H9 (cell line): ENCODE results near the gene EHMT2. TPM values are rescaled to one million over a fixed set of nuclear protein-coding genes. Genes with fewer than 3 reads are reported as not detected.

Experiments
- DNase-seq: peaks from one replicate; pipeline ENCODE4 v3.0.0-alpha.2; 2017
- H2AFZ ChIP-seq: one replicate; pipeline ENCODE4 v1.6.1; 2013; ENCODE audit warnings: mild to moderate bottlenecking, low read length, control low read depth, moderate library complexity
- H2AK5ac ChIP-seq: 2 replicates; pipeline ENCODE4 v1.6.1; 2013; ENCODE audit warnings: low read length, control low read depth, mixed read lengths; ENCODE audit not compliant: insufficient read length
- H2BK120ac ChIP-seq: one replicate; pipeline ENCODE4 v1.6.1; 2013; ENCODE audit warnings: low read depth, mild to moderate bottlenecking, low read length, control low read depth, inconsistent platforms; ENCODE audit not compliant: poor library complexity, severe bottlenecking
- H2BK12ac ChIP-seq: 2 replicates; pipeline ENCODE4 v1.6.1; 2013; ENCODE audit warnings: low read length, control low read depth, mixed read lengths, low read depth; ENCODE audit not compliant: insufficient read length
- H2BK15ac ChIP-seq: 2 replicates; pipeline ENCODE4 v1.6.1; 2013; ENCODE audit warnings: low read depth, low read length, control low read depth
- H2BK20ac ChIP-seq: one replicate; pipeline ENCODE4 v1.6.1; 2013; ENCODE audit warnings: low read depth, mild to moderate bottlenecking, low read length, control low read depth, inconsistent platforms; ENCODE audit not compliant: poor library complexity, severe bottlenecking
- H2BK5ac ChIP-seq: 2 replicates; pipeline ENCODE4 v1.6.1; 2013; ENCODE audit warnings: low read length, control low read depth, mixed read lengths; ENCODE audit not compliant: insufficient read length
- H3K14ac ChIP-seq: 2 replicates; pipeline ENCODE4 v1.6.1; 2013; ENCODE audit warnings: low read length, control low read depth; ENCODE audit not compliant: insufficient read depth
- H3K18ac ChIP-seq: 2 replicates; pipeline ENCODE4 v1.6.1; 2013; ENCODE audit warnings: low read depth, mild to moderate bottlenecking, mixed read lengths, low read length, control low read depth; ENCODE audit not compliant: insufficient read length
- H3K23ac ChIP-seq: 2 replicates; pipeline ENCODE4 v1.6.1; 2013; ENCODE audit warnings: low read length, control low read depth, mixed read lengths, low read depth; ENCODE audit not compliant: insufficient read length
- H3K23me2 ChIP-seq: 2 replicates; pipeline ENCODE4 v1.6.1; 2013; ENCODE audit warnings: low read depth, mild to moderate bottlenecking, mixed read lengths, low read length, control low read depth; ENCODE audit not compliant: insufficient read length, poor library complexity, severe bottlenecking
- H3K27ac ChIP-seq: 2 replicates; pipeline ENCODE4 v1.5.1; 2013; ENCODE audit warnings: low read length, control low read depth, mixed read lengths, low read depth; ENCODE audit not compliant: insufficient read length
- H3K27me3 ChIP-seq: 2 replicates; pipeline ENCODE4 v1.6.1; 2013; ENCODE audit warnings: low read length, control low read depth, inconsistent platforms; ENCODE audit not compliant: insufficient read depth
- H3K4ac ChIP-seq: 2 replicates; pipeline ENCODE4 v1.6.1; 2013; ENCODE audit warnings: low read depth, mild to moderate bottlenecking, control low read depth, inconsistent platforms, low read length, moderate library complexity
- H3K4me1 ChIP-seq: 2 replicates; pipeline ENCODE4 v1.6.1; 2013; ENCODE audit warnings: low read length, control low read depth, inconsistent platforms; ENCODE audit not compliant: insufficient read depth
- H3K4me2 ChIP-seq: 2 replicates; pipeline ENCODE4 v1.6.1; 2013; ENCODE audit warnings: low read length, control low read depth, mixed read lengths; ENCODE audit not compliant: insufficient read length, insufficient read depth
- H3K56ac ChIP-seq: 2 replicates; pipeline ENCODE4 v1.6.1; 2013; ENCODE audit warnings: low read depth, mild to moderate bottlenecking, mixed read lengths, low read length, control low read depth; ENCODE audit not compliant: insufficient read length
- H3K79me1 ChIP-seq: 2 replicates; pipeline ENCODE4 v1.6.1; 2013; ENCODE audit warnings: low read depth, mild to moderate bottlenecking, moderate library complexity, low read length, control low read depth, inconsistent platforms; ENCODE audit not compliant: insufficient read depth, poor library complexity, severe bottlenecking
- H3K79me2 ChIP-seq: 2 replicates; pipeline ENCODE4 v1.6.1; 2013; ENCODE audit warnings: low read length, control low read depth, inconsistent platforms; ENCODE audit not compliant: insufficient read depth
- H3K9ac ChIP-seq: 2 replicates; pipeline ENCODE4 v1.6.1; 2013; ENCODE audit warnings: low read length, control low read depth, mixed read lengths; ENCODE audit not compliant: insufficient read length; ENCODE audit errors: extremely low read depth
- H3K9me3 ChIP-seq: one replicate; pipeline ENCODE4 v1.6.1; 2013; ENCODE audit warnings: low read depth, low read length, inconsistent platforms; ENCODE audit not compliant: control insufficient read depth
- H3T11ph ChIP-seq: one replicate; pipeline ENCODE4 v1.6.1; 2013; ENCODE audit warnings: mild to moderate bottlenecking, low read length, control low read depth, inconsistent platforms
- H4K20me1 ChIP-seq: one replicate; pipeline ENCODE4 v1.6.1; 2013; ENCODE audit not compliant: control insufficient read depth, insufficient read length, insufficient read depth
- H4K5ac ChIP-seq: 2 replicates; pipeline ENCODE4 v1.6.1; 2013; ENCODE audit warnings: low read depth, mild to moderate bottlenecking, mixed read lengths, low read length, control low read depth; ENCODE audit not compliant: insufficient read length
- H4K8ac ChIP-seq: replicated peaks from 2 replicates; pipeline ENCODE4 v1.6.1; 2013; ENCODE audit warnings: low read length, control low read depth, mixed read lengths, low read depth; ENCODE audit not compliant: insufficient read length
- H4K91ac ChIP-seq: 2 replicates; pipeline ENCODE4 v1.6.1; 2013; ENCODE audit warnings: low read depth, mild to moderate bottlenecking, moderate library complexity, mixed read lengths, low read length, control low read depth; ENCODE audit not compliant: insufficient read length
- H3K27ac Mint-ChIP-seq, 3 experiments: 2 replicates in 2 of 3; 3 replicates in 1 of 3; pipeline ENCODE4 v1.8.0; 2020 to 2021; ENCODE audit warnings: mixed read lengths in 3 of 3, mild to moderate bottlenecking in 1 of 3, moderate library complexity in 1 of 3
- H3K27me3 Mint-ChIP-seq: 2 replicates; pipeline ENCODE4 v1.8.0; 2021; ENCODE audit warnings: low read depth, mild to moderate bottlenecking, moderate library complexity, mixed read lengths
- H3K36me3 Mint-ChIP-seq, 3 experiments: 2 replicates in 2 of 3; 3 replicates in 1 of 3; pipeline ENCODE4 v1.8.0; 2020 to 2021; ENCODE audit warnings: low read depth in 3 of 3, mixed read lengths in 3 of 3; ENCODE audit not compliant: insufficient read depth in 1 of 3
- H3K4me1 Mint-ChIP-seq, 2 experiments: 2 replicates each; pipeline ENCODE4 v1.8.0; 2020; ENCODE audit warnings: mixed read lengths in 2 of 2
- H3K4me3 Mint-ChIP-seq, 2 experiments: 2 replicates in 1 of 2; 3 replicates in 1 of 2; pipeline ENCODE4 v1.8.0; 2020 to 2021; ENCODE audit warnings: mild to moderate bottlenecking in 2 of 2, mixed read lengths in 2 of 2, moderate library complexity in 1 of 2
- H3K9me3 Mint-ChIP-seq, 2 experiments: 2 replicates in 1 of 2; 3 replicates in 1 of 2; pipeline ENCODE4 v1.8.0; 2020; ENCODE audit warnings: mild to moderate bottlenecking in 2 of 2, mixed read lengths in 2 of 2, moderate library complexity in 1 of 2
- CTCF ChIP-seq: fragments of 200-600 bp; sonication (generic); conservative IDR thresholded peaks from 3 replicates; pipeline ENCODE4 v1.8.0; 2021; ENCODE audit warnings: antibody characterized with exemption, mild to moderate bottlenecking
- WGBS: extraction: QIAGEN DNeasy Blood & Tissue Kit; methylation state at CpG from one replicate; pipeline ENCODE4 v1.1.7; 2013; ENCODE audit warnings: missing lambda C conversion rate, low lambda C conversion rate, mixed read lengths; ENCODE audit not compliant: insufficient read length; ENCODE audit errors: extremely low coverage; 5-methylcytosine and 5-hydroxymethylcytosine counted together
- total RNA-seq: library from RNA; stranded (reverse); gene quantifications from 2 replicates; pipeline ENCODE4 v1.2.1, GENCODE V29; 2021

The EHMT2 gene
- total RNA-seq, 1 experiment from 2014 or later = 124 TPM

- no peaks in the 10 kb centered on the region for H3K4me1 Mint-ChIP-seq
These were observed 8.0 kb downstream of the EHMT2 start for GRCh38 chr6:31889331-31889972.

More at GRCh38 chr6:31889331-31889972, 8.0 kb downstream of the EHMT2 start:
- Mint-ChIP-seq H3K27me3 (no peaks in the 10 kb centered on the region), H3K27ac (no peak overlapping the region), H3K4me3 (no peak overlapping the region), H3K9me3 (no peaks in the 10 kb centered on the region), H3K36me3 (peaks cover 61 to 95% (median 93%) of the 10 kb centered on the region in 3 experiments; a peak in 6 of 7 replicates)
- Histone ChIP-seq H2BK15ac (no peak overlapping the region), H2AK5ac (no peak overlapping the region), H4K20me1 (no peaks in the 10 kb centered on the region), H2BK120ac (no peak overlapping the region), H3K79me2 (no peaks in the 10 kb centered on the region), H3K4me1 (no peaks in the 10 kb centered on the region), H3K9ac (no peak overlapping the region), H3K4ac (no peak overlapping the region), H2BK5ac (no peak overlapping the region), H3K27me3 (no peaks in the 10 kb centered on the region), H3K79me1 (no peaks in the 10 kb centered on the region), H3K27ac (no peak overlapping the region), H4K91ac (no peak overlapping the region), H2BK20ac (no peak overlapping the region), H3K14ac (no peak overlapping the region), H3K56ac (no peak overlapping the region), H3K23ac (no peak overlapping the region), H3T11ph (no peak overlapping the region), H4K5ac (no peak overlapping the region), H3K18ac (no peak overlapping the region), H2BK12ac (no peak overlapping the region), H3K9me3 (no peaks in the 10 kb centered on the region), H3K23me2 (no peaks in the 10 kb centered on the region), H4K8ac (no peak overlapping the region), H2AFZ (no peak overlapping the region), H3K4me2 (no peak overlapping the region)
- WGBS = no CpG with 5 or more reads among the region's 3 CpGs
- DNase-seq = no peak
- no peak for TF ChIP-seq CTCF
